Stimulated activated naive CD4-positive, alpha-beta T cell treated with Interleukin-2 at 50 U/mL for 16 hours (primary cell): ENCODE measurements around the gene SEC16A.

ENCODE experiments used
- DNase-seq: peaks from one replicate; lab custom pipeline; 2025; lab: John Stamatoyannopoulos, UW

Gene SEC16A

GRCh38 chr9:136465500-136466154 is 17.2 kb downstream of the SEC16A start:
- DNase-seq = no peak

GRCh38 chr9:136464241-136464640 is 18.6 kb downstream of the SEC16A start:
- no peak for DNase-seq

DNA sequence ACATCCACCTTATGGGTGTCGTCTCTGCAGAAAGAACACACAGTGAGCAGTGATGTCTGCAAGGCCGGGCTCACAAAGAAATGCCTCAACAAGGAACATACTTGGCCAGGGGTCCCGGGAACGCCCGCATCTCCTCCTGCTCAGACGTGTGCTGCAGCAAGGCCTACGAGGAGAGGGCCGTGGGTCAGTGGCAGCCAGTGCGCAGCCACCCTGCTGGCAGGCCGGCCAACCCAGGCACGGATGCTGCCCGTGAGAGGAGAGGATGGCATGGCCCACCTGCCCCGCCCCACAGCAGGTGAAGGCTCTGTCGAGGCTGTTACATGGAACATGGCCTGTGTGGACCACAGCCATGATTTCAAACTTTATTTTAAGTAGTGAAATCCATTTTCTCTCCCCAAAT is 19.3 kb downstream of the SEC16A start:
- DNase-seq = no peak

GRCh38 chr9:136462664-136463063 is 20.2 kb downstream of the SEC16A start:
- DNase-seq = no peak

- no peak for DNase-seq
These were observed 22.0 kb downstream of the SEC16A start for GRCh38 chr9:136460772-136461325.

DNA sequence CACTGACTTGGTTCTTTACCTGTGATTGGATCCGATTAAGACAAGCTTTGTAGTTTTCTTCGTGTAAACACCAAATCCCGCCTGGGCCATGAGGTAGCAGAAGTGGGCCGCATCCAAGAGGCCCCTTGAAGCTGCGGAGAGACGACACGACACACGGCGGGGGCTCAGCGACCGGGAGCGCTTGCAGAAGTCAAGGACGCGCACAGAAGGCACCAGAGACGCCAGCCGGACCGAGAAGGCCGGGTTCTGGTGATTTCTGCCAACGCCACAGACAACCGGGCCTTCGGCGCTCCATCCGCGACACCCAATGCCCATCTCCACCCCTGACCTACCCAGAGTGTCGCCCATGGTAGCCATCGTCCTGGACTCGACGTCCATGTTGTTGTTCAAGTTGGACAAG is 23.4 kb downstream of the SEC16A start:
- no peak for DNase-seq

GRCh38 chr9:136457326-136457725 is 25.5 kb downstream of the SEC16A start:
- no peak for DNase-seq

DNA sequence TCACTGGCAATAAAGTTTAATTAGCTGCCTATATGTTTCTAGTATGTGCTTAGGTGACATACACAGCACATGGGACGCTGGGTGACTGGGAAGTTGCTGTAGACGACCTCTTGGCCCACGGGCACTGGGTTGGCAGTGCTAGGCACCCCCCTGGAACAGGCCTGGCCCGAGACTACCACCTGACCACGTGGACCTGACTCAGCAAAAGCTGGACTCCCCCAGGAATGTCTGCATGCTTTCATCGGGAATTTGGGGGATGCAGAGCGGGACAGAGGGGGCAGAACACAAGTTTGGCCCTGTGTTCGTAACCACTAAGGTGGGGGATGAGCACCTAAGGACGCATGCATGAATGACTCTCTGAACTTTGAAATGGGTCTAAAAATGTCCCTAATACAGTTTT is 26.6 kb downstream of the SEC16A start:
- no peak for DNase-seq

DNA sequence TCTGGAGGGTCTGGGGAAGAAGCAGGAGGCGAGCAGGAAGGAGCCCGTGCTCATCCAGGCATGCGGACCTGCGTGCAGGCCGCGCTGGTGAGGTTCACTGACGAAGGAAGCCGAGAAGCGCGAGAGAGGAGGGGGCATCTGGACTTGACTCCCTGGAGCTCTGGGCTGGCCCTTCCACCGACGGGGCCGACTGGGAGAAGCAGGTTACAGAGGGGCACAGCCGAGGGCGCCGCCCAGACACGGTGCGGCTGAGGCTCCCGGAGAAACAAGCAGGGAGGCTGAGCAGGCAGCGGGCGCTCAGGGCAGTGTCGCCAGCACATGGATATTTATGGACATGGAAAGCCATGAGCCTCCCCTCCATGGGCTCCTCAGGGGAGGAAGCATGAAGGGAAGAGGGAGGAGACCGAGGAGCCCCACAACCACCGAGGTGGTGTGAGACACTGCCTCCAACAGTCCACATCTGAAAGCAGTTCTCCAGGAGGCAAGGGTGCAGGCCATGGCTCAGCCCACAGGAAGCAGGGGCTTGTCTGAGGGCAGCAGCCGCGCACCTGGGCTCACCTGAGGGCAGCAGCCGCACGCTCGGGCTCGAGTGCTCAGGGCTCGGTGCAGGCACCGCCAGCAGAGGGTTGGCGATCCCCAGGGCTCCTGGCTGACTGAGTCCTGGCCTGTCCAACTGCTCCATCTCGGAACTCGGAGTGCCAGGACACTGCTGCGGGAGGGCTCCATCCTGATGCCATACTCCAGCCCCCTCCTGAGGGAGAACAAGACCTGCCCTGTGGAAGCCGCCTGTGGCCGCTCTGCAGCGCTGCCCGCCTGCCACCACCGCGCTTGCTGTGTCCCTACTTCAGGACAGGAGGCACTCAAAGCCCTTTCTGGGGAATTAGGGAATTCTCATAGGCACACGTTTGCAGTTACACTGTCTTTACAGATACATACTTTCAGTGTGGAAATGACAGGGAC is 27.5 kb downstream of the SEC16A start:
- no peak for DNase-seq

DNA sequence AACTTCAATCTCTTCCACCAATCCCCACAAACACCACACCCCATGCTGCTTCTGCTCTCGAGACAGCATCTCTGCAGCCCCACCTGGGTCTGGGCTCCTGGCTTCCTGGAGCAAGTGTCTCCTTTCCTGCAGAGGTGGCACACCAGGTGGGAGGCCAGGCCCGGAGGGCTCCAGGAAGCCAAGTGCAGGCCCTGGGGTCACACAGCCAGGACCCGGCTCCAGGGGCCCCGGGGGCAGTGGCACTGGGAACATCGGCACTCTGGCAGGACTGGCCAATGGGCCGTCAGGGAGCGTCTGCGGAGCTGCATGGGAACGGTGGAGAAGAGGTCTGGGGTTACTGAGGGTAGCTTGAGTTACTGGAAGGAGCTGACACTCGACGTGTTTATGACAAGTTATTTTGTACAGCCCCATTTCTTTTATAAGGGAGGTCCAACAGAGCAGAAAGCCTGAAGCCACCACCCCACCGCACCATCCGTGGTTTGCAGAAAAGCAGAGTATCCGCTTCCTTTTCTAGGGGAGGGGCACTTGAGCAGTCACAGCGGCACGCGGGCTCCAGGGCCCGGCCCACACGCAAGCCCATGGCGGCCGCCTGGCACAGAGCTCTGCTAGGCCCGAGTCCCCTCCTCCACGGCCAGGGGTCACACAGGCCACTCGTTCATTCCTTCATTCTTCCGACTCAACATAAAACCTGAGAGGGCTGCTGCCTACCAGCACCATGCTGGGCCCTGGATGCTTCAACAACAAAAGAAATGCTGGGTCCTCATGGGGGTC is 28.6 kb downstream of the SEC16A start:
- DNase-seq = no peak

GRCh38 chr9:136453326-136453725 is 29.5 kb downstream of the SEC16A start:
- no peak for DNase-seq

- DNase-seq = no peak
These were observed 31.5 kb downstream of the SEC16A start for GRCh38 chr9:136451221-136451877.

GRCh38 chr9:136448655-136449054 is 34.2 kb downstream of the SEC16A start:
- DNase-seq = no peak

GRCh38 chr9:136447173-136447778 is 35.6 kb downstream of the SEC16A start:
- no peak for DNase-seq

DNA sequence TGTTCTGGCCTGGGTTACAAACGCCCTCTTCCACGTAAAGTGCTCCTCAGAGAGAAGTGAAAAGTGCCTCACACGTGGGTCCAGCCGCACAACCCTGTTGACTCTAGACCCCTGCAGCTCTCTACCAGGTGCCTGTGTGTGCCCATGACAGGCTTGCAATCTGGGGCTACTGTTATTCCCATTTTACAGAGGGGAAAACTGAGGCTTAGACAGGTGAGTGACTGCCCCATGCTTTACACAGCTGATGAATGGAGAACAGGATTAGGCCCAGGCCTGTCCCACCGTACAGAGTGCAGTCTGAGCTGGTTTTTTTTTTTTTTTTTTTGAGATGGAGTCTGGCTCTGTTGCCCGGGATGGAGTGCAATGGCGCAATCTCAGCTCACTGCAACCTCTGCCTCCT is 37.0 kb downstream of the SEC16A start:
- DNase-seq = no peak

GRCh38 chr9:136444102-136444501 is 38.7 kb downstream of the SEC16A start:
- DNase-seq = no peak

DNA sequence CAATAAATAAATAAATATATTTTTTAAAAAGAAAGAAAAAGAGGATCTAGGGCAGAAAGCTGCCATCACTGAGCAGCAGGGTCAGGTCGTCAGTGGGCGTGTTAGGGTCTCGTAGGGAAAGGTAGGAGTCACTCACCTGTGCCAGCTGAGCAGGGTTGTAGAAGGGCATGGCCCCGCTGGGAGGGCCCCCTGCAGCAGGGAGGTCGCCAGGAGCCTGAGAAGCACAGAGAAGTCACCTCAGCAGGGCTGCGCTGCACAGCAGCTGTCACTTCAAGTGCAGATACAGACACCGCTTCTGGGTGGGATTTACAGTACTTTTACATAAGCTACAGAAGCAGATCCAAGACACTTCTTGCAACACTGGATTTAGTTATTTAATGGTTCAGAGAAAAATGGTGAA is 39.2 kb downstream of the SEC16A start:
- DNase-seq = no peak

GRCh38 chr9:136443087-136443486 is 39.8 kb downstream of the SEC16A start:
- no peak for DNase-seq

GRCh38 chr9:136442265-136442664 is 40.6 kb downstream of the SEC16A start:
- no peak for DNase-seq

- DNase-seq = no peak
These were observed 41.1 kb downstream of the SEC16A start for GRCh38 chr9:136441681-136442245.

GRCh38 chr9:136441191-136441680 is 41.6 kb downstream of the SEC16A start:
- DNase-seq = no peak
